Gastroesophageal sphincter (tissue), 4 donors: Measurements from ENCODE around the gene PDK4. TPM values are rescaled to one million over a fixed set of nuclear protein-coding genes. Genes with fewer than 3 reads are reported as not detected.

ENCODE experiments used
- ATAC-seq: fragments of 150-250 bp; one replicate; pipeline ENCODE4 v1.9.1; 2016; ENCODE audit warnings: mild to moderate bottlenecking, moderate library complexity
- H3K27ac ChIP-seq, 4 donors: fragments of 200-600 bp; sonication (generic) in 3 of 4; 1 replicate in 3 of 4; 2 replicates in 1 of 4; pipeline ENCODE4 v1.5.1; 2016 to 2019
- H3K27me3 ChIP-seq: fragments of 200-600 bp; sonication (generic); one replicate; pipeline ENCODE4 v1.5.1; 2019
- H3K36me3 ChIP-seq, 2 donors: fragments of 200-600 bp; sonication (generic); one replicate each; pipeline ENCODE4 v1.5.1; 2019; ENCODE audit warnings: control low read depth in 1 of 2
- H3K4me1 ChIP-seq, 3 donors: fragments of 200-600 bp; sonication (generic); 1 replicate in 2 of 3; 2 replicates in 1 of 3; pipeline ENCODE4 v1.5.1; 2016 to 2019; ENCODE audit warnings: control low read depth in 2 of 3
- H3K4me3 ChIP-seq, 2 donors: fragments of 200-600 bp; sonication (generic); one replicate each; pipeline ENCODE4 v1.5.1; 2019; ENCODE audit warnings: mild to moderate bottlenecking in 1 of 2, moderate library complexity in 1 of 2
- H3K9me3 ChIP-seq, 3 donors: fragments of 200-600 bp; sonication (generic); one replicate each; pipeline ENCODE4 v1.5.1; 2017 to 2019; ENCODE audit warnings: control low read depth in 2 of 3
- CTCF ChIP-seq, 4 experiments: fragments of 200-600 bp in 2 of 4; fragments of 450-650 bp in 2 of 4; sonication (generic) in 1 of 4; IDR thresholded peaks; one replicate each; pipeline ENCODE4 v1.5.1; 2017 to 2019; ENCODE audit warnings: antibody characterized with exemption in 4 of 4, mild to moderate bottlenecking in 2 of 4, moderate library complexity in 2 of 4
- EP300 ChIP-seq: sonication (generic); formaldehyde crosslinking; IDR thresholded peaks from one replicate; pipeline ENCODE4 v1.6.1; 2017; ENCODE audit warnings: antibody characterized with exemption, mild to moderate bottlenecking
- POLR2A ChIP-seq, 2 donors: fragments of 450-650 bp; IDR thresholded peaks; one replicate each; pipeline ENCODE4 v1.6.1; 2017; ENCODE audit warnings: antibody characterized with exemption in 2 of 2, mild to moderate bottlenecking in 2 of 2, moderate library complexity in 1 of 2
- POLR2AphosphoS5 ChIP-seq: sonication (generic); formaldehyde crosslinking; IDR thresholded peaks from one replicate; pipeline ENCODE4 v1.6.1; 2017; ENCODE audit warnings: antibody characterized with exemption
- WGBS, 2 donors: methylation state at CpG; one replicate each; pipeline ENCODE4 v1.1.5; 2018; ENCODE audit warnings: low coverage in 1 of 2; 5-methylcytosine and 5-hydroxymethylcytosine counted together
- total RNA-seq, 4 donors: library from RNA; depleted of rRNA; stranded (reverse); fragments of >200 nt; gene quantifications; one replicate each; pipeline ENCODE4 v1.1.0, GENCODE V29; 2016

The PDK4 gene
- total RNA-seq, 4 donors from 2014 or later = 208 to 842 (median 506) TPM

DNA sequence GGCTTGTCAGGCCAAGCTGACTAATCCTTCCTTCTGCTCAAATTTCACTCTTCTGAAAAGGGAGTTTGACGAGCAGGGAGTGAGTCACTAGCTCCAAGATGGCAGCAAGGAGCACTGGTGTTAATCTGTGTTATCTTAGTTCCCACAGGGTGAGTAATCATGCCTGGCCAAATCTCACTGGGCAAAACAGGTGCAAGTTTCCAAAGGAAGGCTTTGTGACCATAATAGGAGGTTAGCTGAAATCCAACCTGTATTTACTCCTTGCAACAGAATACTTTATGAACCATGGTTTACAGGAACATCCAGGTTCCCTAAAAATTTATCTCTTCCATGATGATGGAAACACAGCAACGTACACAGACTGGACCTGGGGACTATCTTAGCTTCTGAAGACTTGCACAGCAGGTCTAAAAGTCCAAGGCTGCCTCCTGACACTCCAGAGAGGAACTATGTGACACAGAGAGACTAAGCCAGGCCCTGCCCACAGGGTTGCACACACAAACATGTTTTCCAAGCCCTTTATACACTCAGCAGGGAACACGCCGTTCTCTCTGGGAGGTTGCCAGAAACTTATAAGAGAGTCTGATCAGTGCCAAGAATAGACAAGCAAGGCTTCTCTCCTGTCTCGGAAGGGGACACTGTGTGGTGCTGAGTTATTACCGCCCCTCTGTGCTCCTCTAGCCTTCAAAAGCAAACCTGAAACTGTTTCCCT is 46.3 kb downstream of the PDK4 start:
- Histone ChIP-seq H3K27me3 (no peaks in the 10 kb centered on the region), H3K4me3 (peak overlapping the region in 1 of 2 donors; percentile 17), H3K27ac (peak overlapping the region; percentile 88 to 100 (median 90)), H3K36me3 (no peaks in the 10 kb centered on the region), H3K9me3 (no peaks in the 10 kb centered on the region), H3K4me1 (peaks cover 37 to 69% (median 38%) of the 10 kb centered on the region in 3 donors)
- peak; percentile 29 to 39 for TF ChIP-seq POLR2A (IDR thresholded peaks at IDR 0.05)
- peak; percentile 93 for TF ChIP-seq EP300
- peak; percentile 100 for TF ChIP-seq POLR2AphosphoS5
- TF ChIP-seq CTCF (IDR thresholded peaks at IDR 0.05) = peak in 2 of 4 experiments; percentile 9 to 10
- 4 to 6% methylated on average over 3 to 5 of the region's 6 CpGs for WGBS, 2 donors
- peak; percentile 98 for ATAC-seq

- Histone ChIP-seq H3K9me3 (no peaks in the 10 kb centered on the region), H3K36me3 (no peaks in the 10 kb centered on the region), H3K4me1 (peaks cover 41 to 75% (median 42%) of the 10 kb centered on the region in 3 donors), H3K27me3 (no peaks in the 10 kb centered on the region), H3K27ac (peak overlapping the region; percentile 88 to 100 (median 90)), H3K4me3 (no peak overlapping the region)
- 47 to 54% methylated on average over 5 to 6 of the region's 6 CpGs for WGBS, 2 donors
- ATAC-seq = no peak
- TF ChIP-seq POLR2A (IDR thresholded peaks at IDR 0.05) (no peak), CTCF (IDR thresholded peaks at IDR 0.05) (no peak), POLR2AphosphoS5 (no peak), EP300 (no peak)
Measured at GRCh38 chr7:95547361-95548348, 48.7 kb downstream of the PDK4 start.

DNA sequence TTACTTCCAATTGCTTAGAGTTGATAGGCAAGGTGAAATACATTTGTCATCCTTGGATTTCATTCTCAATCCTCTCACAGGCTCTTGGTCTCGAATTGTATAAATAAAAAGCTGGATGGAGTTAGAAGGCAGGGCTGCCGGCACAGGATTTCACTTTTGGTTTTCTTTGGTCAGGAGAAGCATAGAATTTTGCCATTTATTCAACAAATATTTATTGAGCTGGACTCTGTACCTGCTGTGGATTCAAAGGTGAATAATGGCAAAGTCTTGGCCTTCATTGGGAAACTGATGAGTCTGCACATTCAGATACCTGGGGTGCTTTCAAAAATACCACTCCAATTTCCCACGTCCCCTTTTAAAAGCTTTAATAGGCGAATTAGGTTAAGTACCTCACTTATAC is 49.7 kb downstream of the PDK4 start:
- TF ChIP-seq EP300 (no peak), CTCF (IDR thresholded peaks at IDR 0.05) (no peak), POLR2A (IDR thresholded peaks at IDR 0.05) (no peak), POLR2AphosphoS5 (no peak)
- no peak for ATAC-seq
- Histone ChIP-seq H3K27me3 (no peaks in the 10 kb centered on the region), H3K27ac (peak overlapping the region; percentile 88 to 100 (median 90)), H3K4me3 (peak overlapping the region in 1 of 2 donors; percentile 7), H3K36me3 (no peaks in the 10 kb centered on the region), H3K4me1 (peaks cover 40 to 71% (median 41%) of the 10 kb centered on the region in 3 donors), H3K9me3 (no peaks in the 10 kb centered on the region)
- WGBS, 2 donors = 50 to 53% methylated on average over 3 to 4 of the region's 4 CpGs

DNA sequence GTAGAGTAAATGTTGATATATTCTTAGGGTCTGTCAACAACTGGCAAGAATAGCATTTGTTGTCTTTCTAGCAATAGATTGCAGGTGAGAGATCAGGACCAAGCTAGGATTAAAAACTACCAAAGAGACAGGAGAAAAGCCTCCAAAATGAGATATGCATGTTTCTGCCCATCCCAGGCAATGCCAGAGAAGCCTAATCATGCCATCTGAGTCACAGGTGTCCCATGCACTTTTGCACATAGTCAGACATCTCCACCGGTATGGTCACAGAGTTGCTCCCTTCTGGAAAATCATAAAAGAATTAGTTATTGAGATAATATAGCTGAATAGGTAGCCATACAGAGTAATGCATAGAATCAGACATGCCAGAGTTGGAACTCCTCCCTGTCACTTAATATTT is 50.6 kb downstream of the PDK4 start:
- Histone ChIP-seq H3K36me3 (no peaks in the 10 kb centered on the region), H3K27me3 (no peaks in the 10 kb centered on the region), H3K9me3 (no peaks in the 10 kb centered on the region), H3K27ac (peak overlapping the region; percentile 88 to 100 (median 90)), H3K4me1 (peaks cover 30 to 61% (median 31%) of the 10 kb centered on the region in 3 donors), H3K4me3 (peak overlapping the region; percentile 38 to 50)
- no peak for ATAC-seq
- WGBS, 2 donors = 71 to 100% methylated on average over 1 of the region's 1 CpG
- TF ChIP-seq CTCF (IDR thresholded peaks at IDR 0.05) (no peak), POLR2A (IDR thresholded peaks at IDR 0.05) (no peak), POLR2AphosphoS5 (no peak), EP300 (no peak)
